Brain pericyte (primary cell): ENCODE data around the gene CRADD.

ENCODE experiments used
- DNase-seq: peaks from one replicate; pipeline ENCODE4 v3.0.0-alpha.2; 2012; ENCODE audit warnings: low read depth, low spot score

CRADD gene

GRCh38 chr12:93895089-93895445, 217.9 kb downstream of the CRADD start:
- no peak for DNase-seq

GRCh38 chr12:93896427-93896826, 219.3 kb downstream of the CRADD start:
- DNase-seq = no peak

GRCh38 chr12:93896952-93897351, 219.8 kb downstream of the CRADD start:
- DNase-seq = no peak

- DNase-seq = no peak
Measured at GRCh38 chr12:93901739-93902138, 224.6 kb downstream of the CRADD start.

GRCh38 chr12:93902192-93902591, 225.0 kb downstream of the CRADD start:
- DNase-seq = no peak

GRCh38 chr12:93902736-93903562, 225.8 kb downstream of the CRADD start:
- no peak for DNase-seq

- no peak for DNase-seq
Measured at GRCh38 chr12:93904124-93904523, 226.9 kb downstream of the CRADD start.

- no peak for DNase-seq
Measured at GRCh38 chr12:93908264-93908663, 231.1 kb downstream of the CRADD start.

GRCh38 chr12:93908846-93909567, 231.8 kb downstream of the CRADD start:
- no peak for DNase-seq

GRCh38 chr12:93911396-93911795, 234.2 kb downstream of the CRADD start:
- DNase-seq = no peak

- DNase-seq = no peak
Measured at GRCh38 chr12:93912086-93912733, 235.0 kb downstream of the CRADD start.

- DNase-seq = no peak
Measured at GRCh38 chr12:93913845-93914244, 236.7 kb downstream of the CRADD start.

- no peak for DNase-seq
Measured at GRCh38 chr12:93914281-93914680, 237.1 kb downstream of the CRADD start.

GRCh38 chr12:93915411-93915810, 238.2 kb downstream of the CRADD start:
- no peak for DNase-seq

GRCh38 chr12:93916402-93916801, 239.2 kb downstream of the CRADD start:
- no peak for DNase-seq

GRCh38 chr12:93918262-93918661, 241.1 kb downstream of the CRADD start:
- no peak for DNase-seq

GRCh38 chr12:93918900-93919299, 241.7 kb downstream of the CRADD start:
- DNase-seq = no peak

GRCh38 chr12:93921521-93921920, 244.3 kb downstream of the CRADD start:
- DNase-seq = no peak

- no peak for DNase-seq
Measured at GRCh38 chr12:93922583-93923006, 245.4 kb downstream of the CRADD start.

- DNase-seq = no peak
Measured at GRCh38 chr12:93924367-93924766, 247.2 kb downstream of the CRADD start.

- DNase-seq = no peak
Measured at GRCh38 chr12:93925585-93926205, 248.5 kb downstream of the CRADD start.

GRCh38 chr12:93926237-93926636, 249.1 kb downstream of the CRADD start:
- no peak for DNase-seq
